ENCODE measurements around the gene APOL6.

APOL6 gene

DNA sequence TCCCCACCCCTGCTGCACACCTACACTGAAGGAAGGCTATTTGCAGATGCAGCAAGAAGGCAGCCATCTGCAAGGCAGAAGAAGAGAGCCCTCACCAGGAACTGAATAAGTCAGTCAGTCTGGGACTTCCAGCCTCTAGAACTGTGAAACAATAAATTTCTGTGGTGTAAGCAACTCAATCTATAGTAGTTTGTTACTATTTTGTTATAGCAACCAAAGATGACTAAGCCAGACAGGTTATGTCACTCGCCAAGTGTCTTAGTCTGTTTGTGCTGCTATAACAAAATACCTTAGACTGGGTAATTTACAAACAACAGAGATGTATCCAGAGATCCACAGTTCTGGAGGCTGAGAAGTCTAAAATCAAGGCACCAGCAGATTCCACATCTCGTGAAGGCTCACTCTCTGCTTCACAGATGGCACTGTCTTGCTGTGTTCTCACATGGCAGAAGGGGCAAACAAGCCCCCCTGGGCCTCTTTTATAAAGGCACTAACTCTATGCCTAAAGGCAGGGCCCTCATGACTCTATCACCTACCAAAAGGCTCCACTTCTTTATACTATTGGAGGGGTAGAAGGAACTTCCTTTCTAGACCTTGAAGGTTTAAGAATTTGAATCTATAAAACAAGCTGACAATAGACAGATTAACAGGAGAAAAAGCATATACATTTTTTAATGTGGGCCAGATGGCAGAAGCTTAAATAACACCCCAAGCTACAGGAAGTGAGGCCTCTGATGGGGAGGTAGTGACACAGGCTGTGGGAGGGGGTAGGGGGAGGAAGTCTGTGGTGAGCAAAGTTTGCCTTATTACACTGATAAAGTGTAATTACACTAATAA lies 12.3 kb downstream of the APOL6 start:
- H3K4me3 ChIP-seq (replicated peaks; ENCODE audit: insufficient read depth, low read length): no peak overlapping the region
- peak; percentile 6 to 48 for DNase-seq (ENCODE audit: low read depth in 1 of 2, low spot score in 1 of 2)
- no peak for TF ChIP-seq CTCF (IDR thresholded peaks at IDR 0.05; ENCODE audit: insufficient read depth, low read length)
- TF ChIP-seq, protein P1, sequence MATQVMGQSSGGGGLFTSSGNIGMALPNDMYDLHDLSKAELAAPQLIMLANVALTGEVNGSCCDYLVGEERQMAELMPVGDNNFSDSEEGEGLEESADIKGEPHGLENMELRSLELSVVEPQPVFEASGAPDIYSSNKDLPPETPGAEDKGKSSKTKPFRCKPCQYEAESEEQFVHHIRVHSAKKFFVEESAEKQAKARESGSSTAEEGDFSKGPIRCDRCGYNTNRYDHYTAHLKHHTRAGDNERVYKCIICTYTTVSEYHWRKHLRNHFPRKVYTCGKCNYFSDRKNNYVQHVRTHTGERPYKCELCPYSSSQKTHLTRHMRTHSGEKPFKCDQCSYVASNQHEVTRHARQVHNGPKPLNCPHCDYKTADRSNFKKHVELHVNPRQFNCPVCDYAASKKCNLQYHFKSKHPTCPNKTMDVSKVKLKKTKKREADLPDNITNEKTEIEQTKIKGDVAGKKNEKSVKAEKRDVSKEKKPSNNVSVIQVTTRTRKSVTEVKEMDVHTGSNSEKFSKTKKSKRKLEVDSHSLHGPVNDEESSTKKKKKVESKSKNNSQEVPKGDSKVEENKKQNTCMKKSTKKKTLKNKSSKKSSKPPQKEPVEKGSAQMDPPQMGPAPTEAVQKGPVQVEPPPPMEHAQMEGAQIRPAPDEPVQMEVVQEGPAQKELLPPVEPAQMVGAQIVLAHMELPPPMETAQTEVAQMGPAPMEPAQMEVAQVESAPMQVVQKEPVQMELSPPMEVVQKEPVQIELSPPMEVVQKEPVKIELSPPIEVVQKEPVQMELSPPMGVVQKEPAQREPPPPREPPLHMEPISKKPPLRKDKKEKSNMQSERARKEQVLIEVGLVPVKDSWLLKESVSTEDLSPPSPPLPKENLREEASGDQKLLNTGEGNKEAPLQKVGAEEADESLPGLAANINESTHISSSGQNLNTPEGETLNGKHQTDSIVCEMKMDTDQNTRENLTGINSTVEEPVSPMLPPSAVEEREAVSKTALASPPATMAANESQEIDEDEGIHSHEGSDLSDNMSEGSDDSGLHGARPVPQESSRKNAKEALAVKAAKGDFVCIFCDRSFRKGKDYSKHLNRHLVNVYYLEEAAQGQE (IDR thresholded peaks at IDR 0.05; ENCODE audit: insufficient replicate concordance, low read depth): no peak
- no peak for TF ChIP-seq POLR2AphosphoS5 (IDR thresholded peaks at IDR 0.05; ENCODE audit: low read depth)
- no peak for TF ChIP-seq GABPA (IDR thresholded peaks at IDR 0.05; ENCODE audit: low read depth)
- peak; percentile 62; the same call in 1 of the 2 replicates for TF ChIP-seq SPI1 (IDR thresholded peaks at IDR 0.05; ENCODE audit: borderline replicate concordance, low read depth)
- H3K27ac ChIP-seq (replicated peaks): peak overlapping the region; percentile 32; the same call in 1 of the 2 replicates
- no peaks in the 10 kb centered on the region for H3K27me3 ChIP-seq (ENCODE audit: insufficient read depth, poor library complexity, severe bottlenecking)

GRCh38 chr22:35661464-35661863 lies 13.2 kb downstream of the APOL6 start:
- Histone ChIP-seq H3K4me3 (replicated peaks; ENCODE audit: insufficient read depth, low read length) (no peak overlapping the region), H3K27me3 (ENCODE audit: insufficient read depth, poor library complexity, severe bottlenecking) (no peaks in the 10 kb centered on the region), H3K27ac (replicated peaks) (no peak overlapping the region)
- no peak for DNase-seq (ENCODE audit: low read depth in 1 of 2, low spot score in 1 of 2)
- no peak for TF ChIP-seq POLR2AphosphoS5 (IDR thresholded peaks at IDR 0.05; ENCODE audit: low read depth)
- no peak for TF ChIP-seq SPI1 (IDR thresholded peaks at IDR 0.05; ENCODE audit: borderline replicate concordance, low read depth)
- TF ChIP-seq CTCF (IDR thresholded peaks at IDR 0.05; ENCODE audit: insufficient read depth, low read length): no peak
- TF ChIP-seq, protein P1 (IDR thresholded peaks at IDR 0.05; ENCODE audit: insufficient replicate concordance, low read depth): no peak

- Histone ChIP-seq H3K27me3 (ENCODE audit: insufficient read depth, poor library complexity, severe bottlenecking) (no peaks in the 10 kb centered on the region), H3K4me3 (replicated peaks; ENCODE audit: insufficient read depth, low read length) (no peak overlapping the region), H3K27ac (replicated peaks) (no peak overlapping the region)
- no peak for DNase-seq (ENCODE audit: low read depth in 1 of 2, low spot score in 1 of 2)
- no peak for TF ChIP-seq CTCF (IDR thresholded peaks at IDR 0.05; ENCODE audit: insufficient read depth, low read length)
- TF ChIP-seq, protein P1 (IDR thresholded peaks at IDR 0.05; ENCODE audit: insufficient replicate concordance, low read depth): no peak
- no peak for TF ChIP-seq GABPA (IDR thresholded peaks at IDR 0.05; ENCODE audit: low read depth)
- TF ChIP-seq SPI1 (IDR thresholded peaks at IDR 0.05; ENCODE audit: borderline replicate concordance, low read depth): no peak
- TF ChIP-seq POLR2AphosphoS5 (IDR thresholded peaks at IDR 0.05; ENCODE audit: low read depth): no peak
Observed at GRCh38 chr22:35662914-35663313, 14.7 kb downstream of the APOL6 start.

Data from HL-60 (cell line).